OCI-LY1 (cell line): ENCODE data around the gene ARFGEF2.

ENCODE experiments used
- H2AFZ ChIP-seq: fragments of 200-600 bp; sonication (generic), shearing (Covaris generic); 2 replicates; pipeline ENCODE4 v1.6.0; 2014; ENCODE audit warnings: antibody characterized with exemption, mild to moderate bottlenecking, low read length
- H3F3A ChIP-seq: fragments of 200-600 bp; sonication (generic), shearing (Covaris generic); 2 replicates; pipeline ENCODE4 v1.6.0; 2014; ENCODE audit warnings: mild to moderate bottlenecking, antibody characterized with exemption, low read length, moderate library complexity; ENCODE audit not compliant: insufficient read depth
- H3K27ac ChIP-seq: fragments of 200-600 bp; sonication (generic); 2 replicates; pipeline ENCODE4 v1.5.1; 2014; ENCODE audit warnings: low read length, mixed run types, mild to moderate bottlenecking, low read depth; ENCODE audit not compliant: poor library complexity, severe bottlenecking
- H3K27me3 ChIP-seq: fragments of 200-600 bp; sonication (generic); 2 replicates; pipeline ENCODE4 v1.6.0; 2014; ENCODE audit warnings: antibody characterized with exemption, mild to moderate bottlenecking, low read length, moderate library complexity; ENCODE audit not compliant: insufficient read depth
- H3K36me3 ChIP-seq: fragments of 200-600 bp; sonication (generic); 2 replicates; pipeline ENCODE4 v1.6.1; 2014; ENCODE audit warnings: mild to moderate bottlenecking, antibody characterized with exemption, low read length, moderate library complexity, mixed read lengths; ENCODE audit not compliant: insufficient read depth
- H3K4me1 ChIP-seq: fragments of 200-600 bp; sonication (generic); 2 replicates; pipeline ENCODE4 v1.5.1; 2014; ENCODE audit warnings: mild to moderate bottlenecking, low read length, moderate library complexity; ENCODE audit not compliant: insufficient read depth, severe bottlenecking
- H3K4me2 ChIP-seq: fragments of 200-600 bp; sonication (generic), shearing (Covaris generic); 2 replicates; pipeline ENCODE4 v1.6.1; 2014; ENCODE audit warnings: low read length
- H3K4me3 ChIP-seq: fragments of 200-600 bp; sonication (generic); 2 replicates; pipeline ENCODE4 v1.5.1; 2014; ENCODE audit warnings: low read length, low read depth, mild to moderate bottlenecking, mixed read lengths; ENCODE audit not compliant: poor library complexity, severe bottlenecking
- H3K79me2 ChIP-seq: fragments of 200-600 bp; shearing (Covaris generic); 2 replicates; pipeline ENCODE4 v1.6.1; 2016; ENCODE audit warnings: mixed run types, low read length, mixed read lengths; ENCODE audit not compliant: insufficient read depth
- H3K9ac ChIP-seq: fragments of 200-600 bp; sonication (generic), shearing (Covaris generic); 2 replicates; pipeline ENCODE4 v1.6.1; 2014; ENCODE audit warnings: mild to moderate bottlenecking, low read length, mixed read lengths
- H3K9me2 ChIP-seq: fragments of 200-600 bp; sonication (generic), shearing (Covaris generic); 2 replicates; pipeline ENCODE4 v1.6.1; 2014; ENCODE audit warnings: low read depth, mild to moderate bottlenecking, low read length, mixed read lengths
- H3K9me3 ChIP-seq: fragments of 200-600 bp; shearing (Covaris generic); 2 replicates; pipeline ENCODE4 v1.6.1; 2014; ENCODE audit warnings: low read length, mixed read lengths
- H4K20me1 ChIP-seq: fragments of 200-600 bp; sonication (generic), shearing (Covaris generic); 2 replicates; pipeline ENCODE4 v1.6.0; 2016; ENCODE audit warnings: mild to moderate bottlenecking, low read length; ENCODE audit not compliant: insufficient read depth
- CTCF ChIP-seq: fragments of 200-600 bp; sonication (generic), shearing (Covaris generic); IDR thresholded peaks from 2 replicates; pipeline ENCODE4 v1.5.1; 2017; ENCODE audit warnings: mild to moderate bottlenecking, antibody characterized with exemption, low read length, moderate library complexity, mixed read lengths
- EZH2 ChIP-seq: fragments of 200-600 bp; sonication (generic), shearing (Covaris generic); IDR thresholded peaks from 2 replicates; pipeline ENCODE4 v1.8.0; 2017; ENCODE audit warnings: borderline replicate concordance, mixed run types, mild to moderate bottlenecking, antibody characterized with exemption, low read length, moderate library complexity, mixed read lengths

The ARFGEF2 gene

GRCh38 chr20:48957533-48957932 lies 36.0 kb downstream of the ARFGEF2 start:
- no peaks in the 10 kb centered on the region for H3F3A ChIP-seq
- no peaks in the 10 kb centered on the region for H3K27me3 ChIP-seq
- H3K9ac ChIP-seq, result no peak overlapping the region
- peaks cover 65% of the 10 kb centered on the region for H3K36me3 ChIP-seq
- no peaks in the 10 kb centered on the region for H3K9me3 ChIP-seq
- H2AFZ ChIP-seq, result no peak overlapping the region
- TF ChIP-seq CTCF (no peak), EZH2 (no peak)
- no peak overlapping the region for H3K4me2 ChIP-seq
- no peaks in the 10 kb centered on the region for H3K9me2 ChIP-seq
- H3K79me2 ChIP-seq, result no peaks in the 10 kb centered on the region
- no peaks in the 10 kb centered on the region for H4K20me1 ChIP-seq
- H3K27ac ChIP-seq, result no peak overlapping the region
- no peak overlapping the region for H3K4me3 ChIP-seq
- H3K4me1 ChIP-seq, result no peaks in the 10 kb centered on the region

DNA sequence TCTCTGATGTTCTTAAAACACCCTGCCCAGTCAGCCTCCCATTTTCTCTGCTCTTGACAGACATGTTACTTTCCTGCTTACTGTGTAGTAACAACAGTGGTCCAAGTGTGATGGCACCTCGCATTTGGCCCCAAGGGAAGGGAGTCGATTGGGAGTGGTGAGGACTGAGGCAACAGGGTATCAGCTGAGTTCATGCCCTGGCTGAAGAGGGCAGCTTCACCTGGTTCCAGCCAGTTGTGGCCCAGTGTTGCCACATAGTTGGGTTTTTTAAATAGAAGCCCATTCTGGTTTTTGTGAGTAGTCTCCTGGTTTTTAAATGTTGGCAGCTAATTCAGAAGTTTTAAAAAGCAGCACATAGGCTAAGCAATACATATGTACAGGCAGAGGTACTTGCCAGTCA lies 37.2 kb downstream of the ARFGEF2 start:
- peaks cover 66% of the 10 kb centered on the region for H3K36me3 ChIP-seq

DNA sequence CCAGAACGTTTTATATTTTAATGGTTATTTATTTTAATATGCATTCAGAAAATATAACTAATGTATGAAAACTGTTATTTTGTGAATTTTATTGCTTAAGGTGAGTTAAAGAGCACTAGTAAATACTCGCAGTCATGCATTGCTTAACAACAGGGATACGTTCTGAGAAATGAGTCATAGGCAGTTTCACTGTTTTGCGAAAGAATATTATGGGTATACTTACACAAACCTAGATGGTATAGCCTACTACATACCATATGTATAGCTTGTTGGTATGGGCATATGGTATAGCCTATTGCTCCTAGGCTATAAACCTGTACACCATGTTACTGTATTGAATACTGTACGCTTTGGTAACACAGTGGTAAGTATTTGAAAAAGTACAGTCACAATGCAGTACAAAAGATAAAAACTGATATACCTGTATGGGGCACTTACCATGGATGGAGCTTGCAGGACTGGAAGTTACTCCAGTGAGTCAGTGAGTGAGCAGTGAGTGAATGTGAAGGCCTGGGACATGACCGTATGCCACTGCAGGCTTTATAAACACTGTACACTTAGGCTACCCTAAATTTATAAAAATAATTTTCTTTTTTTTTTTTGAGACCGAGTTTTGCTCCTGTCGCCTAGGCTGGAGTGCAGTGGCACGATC lies 38.5 kb downstream of the ARFGEF2 start:
- TF ChIP-seq CTCF (no peak), EZH2 (no peak)
- Histone ChIP-seq H3K9me3 (no peaks in the 10 kb centered on the region), H3K79me2 (no peaks in the 10 kb centered on the region), H3K4me1 (no peaks in the 10 kb centered on the region), H3K9ac (no peak overlapping the region), H2AFZ (no peak overlapping the region), H3K9me2 (no peaks in the 10 kb centered on the region), H3K27me3 (no peaks in the 10 kb centered on the region), H3K36me3 (peaks cover 64% of the 10 kb centered on the region), H4K20me1 (no peaks in the 10 kb centered on the region), H3K27ac (no peak overlapping the region), H3K4me3 (no peak overlapping the region), H3F3A (no peaks in the 10 kb centered on the region), H3K4me2 (no peak overlapping the region)

More for the DNA sequence above, 37.2 kb downstream of the ARFGEF2 start:
- no peaks in the 10 kb centered on the region for H3K9me2 ChIP-seq
- H3F3A ChIP-seq, result no peaks in the 10 kb centered on the region
- H4K20me1 ChIP-seq, result no peaks in the 10 kb centered on the region
- H3K79me2 ChIP-seq, result no peaks in the 10 kb centered on the region
- no peak overlapping the region for H3K4me3 ChIP-seq
- no peak overlapping the region for H3K9ac ChIP-seq
- H3K27ac ChIP-seq, result no peak overlapping the region
- H3K9me3 ChIP-seq, result no peaks in the 10 kb centered on the region
- H3K4me1 ChIP-seq, result no peaks in the 10 kb centered on the region
- H3K27me3 ChIP-seq, result no peaks in the 10 kb centered on the region
- TF ChIP-seq EZH2 (no peak), CTCF (no peak)
- H3K4me2 ChIP-seq, result no peak overlapping the region
- H2AFZ ChIP-seq, result no peak overlapping the region
